Stimulated activated CD8-positive, alpha-beta memory T cell treated with anti-CD3 and anti-CD28 coated beads, Interleukin-12 subunit alpha, Interleukin-12 subunit beta, amount 100 ng/mL, for 1 hour (primary cell): ENCODE measurements around the gene DNAH6.
A peak's percentile ranks its signal among the peaks of the same experiment; 100 is the strongest.

Experiments
- DNase-seq: peaks from one replicate; pipeline ENCODE4 v3.0.0-alpha.2; 2020; ENCODE audit warnings: low read depth

The DNAH6 gene

GRCh38 chr2:84694088-84694622, 177.9 kb downstream of the DNAH6 start:
- no peak for DNase-seq

GRCh38 chr2:84697895-84698294, 181.6 kb downstream of the DNAH6 start:
- no peak for DNase-seq

- no peak for DNase-seq
Measured at GRCh38 chr2:84700006-84700405, 183.7 kb downstream of the DNAH6 start.

GRCh38 chr2:84701880-84702279, 185.6 kb downstream of the DNAH6 start:
- no peak for DNase-seq

- no peak for DNase-seq
Measured at GRCh38 chr2:84702941-84703340, 186.6 kb downstream of the DNAH6 start.

GRCh38 chr2:84703831-84704230, 187.5 kb downstream of the DNAH6 start:
- DNase-seq = no peak

- DNase-seq = no peak
Measured at GRCh38 chr2:84704505-84705244, 188.4 kb downstream of the DNAH6 start.

GRCh38 chr2:84705858-84706257, 189.6 kb downstream of the DNAH6 start:
- DNase-seq = no peak

GRCh38 chr2:84708442-84708841, 192.1 kb downstream of the DNAH6 start:
- DNase-seq = no peak

GRCh38 chr2:84711651-84712050, 195.4 kb downstream of the DNAH6 start:
- DNase-seq = no peak

GRCh38 chr2:84713441-84713840, 197.1 kb downstream of the DNAH6 start:
- DNase-seq = no peak

- no peak for DNase-seq
Measured at GRCh38 chr2:84716564-84716963, 200.3 kb downstream of the DNAH6 start.

GRCh38 chr2:84717302-84717701, 201.0 kb downstream of the DNAH6 start:
- no peak for DNase-seq

- DNase-seq = no peak
Measured at GRCh38 chr2:84719434-84719833, 203.1 kb downstream of the DNAH6 start.

- DNase-seq = no peak
Measured at GRCh38 chr2:84723831-84724230, 207.5 kb downstream of the DNAH6 start.

GRCh38 chr2:84725717-84726116, 209.4 kb downstream of the DNAH6 start:
- no peak for DNase-seq

- no peak for DNase-seq
Measured at GRCh38 chr2:84727315-84727714, 211.0 kb downstream of the DNAH6 start.

- DNase-seq = no peak
Measured at GRCh38 chr2:84729224-84729623, 212.9 kb downstream of the DNAH6 start.

GRCh38 chr2:84731185-84731584, 214.9 kb downstream of the DNAH6 start:
- DNase-seq = no peak

- DNase-seq = no peak
Measured at GRCh38 chr2:84732897-84733778, 216.8 kb downstream of the DNAH6 start.

GRCh38 chr2:84735389-84735788, 219.1 kb downstream of the DNAH6 start:
- DNase-seq = no peak

GRCh38 chr2:84741182-84741822, 225.0 kb downstream of the DNAH6 start:
- peak; percentile 9 for DNase-seq

- DNase-seq = no peak
Measured at GRCh38 chr2:84748341-84748740, 232.0 kb downstream of the DNAH6 start.
